Measurements from ENCODE around the gene ZBTB25.
A peak's percentile ranks its signal among the peaks of the same experiment; 100 is the strongest.

The ZBTB25 gene

GRCh38 chr14:64474698-64475097, 28.9 kb downstream of the ZBTB25 start:
- no peak for DNase-seq

GRCh38 chr14:64474041-64474440, 29.6 kb downstream of the ZBTB25 start:
- DNase-seq = no peak

DNA sequence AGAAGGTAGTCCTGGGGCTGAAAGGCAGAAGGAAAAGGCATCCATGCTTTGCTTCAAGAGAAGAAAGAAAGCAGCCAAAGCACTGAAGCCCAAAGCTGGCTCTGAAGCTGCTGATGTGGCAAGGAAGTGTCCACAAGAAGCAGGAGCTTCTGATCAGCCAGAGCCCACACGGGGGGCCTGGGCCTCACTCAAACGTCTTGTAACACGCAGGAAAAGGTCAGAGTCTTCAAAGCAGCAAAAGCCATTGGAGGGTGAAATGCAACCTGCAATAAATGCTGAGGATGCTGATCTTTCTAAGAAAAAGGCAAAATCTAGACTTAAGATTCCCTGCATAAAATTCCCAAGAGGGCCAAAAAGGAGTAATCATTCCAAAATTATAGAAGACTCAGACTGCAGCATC, 35.2 kb downstream of the ZBTB25 start:
- no peak for DNase-seq

- no peak for DNase-seq
These were observed 36.1 kb downstream of the ZBTB25 start for GRCh38 chr14:64467566-64467965.

DNA sequence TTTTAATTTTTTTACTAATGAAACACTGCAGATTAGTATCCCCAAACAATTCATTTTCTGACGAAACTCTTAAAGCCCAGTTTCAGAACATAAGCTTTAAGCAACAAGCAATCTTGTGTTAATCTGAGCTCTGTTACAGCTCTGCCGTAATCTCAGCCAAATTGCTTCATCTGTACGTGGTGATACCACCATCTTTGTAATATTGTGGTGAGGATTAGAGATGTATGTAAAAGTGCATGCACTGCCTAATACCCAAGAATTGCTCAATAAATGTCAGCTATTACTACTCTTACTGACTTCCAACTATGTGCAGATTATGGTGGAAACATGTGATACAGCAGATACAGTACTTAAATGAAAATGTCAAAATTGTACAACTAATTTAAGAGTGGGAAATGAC, 36.5 kb downstream of the ZBTB25 start:
- DNase-seq = no peak

DNA sequence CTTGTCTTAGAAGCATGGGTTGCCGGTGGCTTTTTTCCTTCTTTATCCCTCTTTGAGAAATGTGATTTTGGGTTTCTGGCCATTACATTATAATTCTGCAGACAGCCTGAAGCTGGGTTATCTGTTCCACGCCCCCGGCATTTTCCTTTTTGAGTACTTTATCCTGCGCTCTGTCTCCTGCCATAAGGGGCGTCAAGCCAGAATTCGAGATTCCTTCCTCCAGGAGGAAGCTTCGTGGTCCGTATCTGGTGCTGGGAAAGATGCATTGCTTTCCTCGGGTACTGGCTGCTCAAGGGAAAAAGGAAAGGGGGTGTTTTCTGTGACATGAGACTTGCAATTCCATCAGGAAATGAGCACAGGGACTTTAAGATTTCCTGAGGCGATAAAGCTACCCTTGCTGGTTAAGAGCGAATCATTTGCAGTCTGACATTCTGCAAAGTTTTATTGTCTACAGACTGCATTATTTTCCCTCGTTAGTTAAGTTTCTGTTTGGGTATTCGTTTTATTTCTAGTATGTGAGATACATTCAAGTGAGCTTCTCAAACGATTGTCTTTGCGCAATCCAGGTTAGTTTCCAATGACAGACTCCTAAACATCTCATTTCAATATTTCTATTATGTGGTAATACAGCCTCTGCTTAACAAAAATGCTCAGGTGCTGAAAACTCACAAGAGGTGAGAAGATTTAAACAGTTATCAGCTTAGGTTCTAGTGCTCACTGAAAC, 37.6 kb downstream of the ZBTB25 start:
- no peak for DNase-seq

DNA sequence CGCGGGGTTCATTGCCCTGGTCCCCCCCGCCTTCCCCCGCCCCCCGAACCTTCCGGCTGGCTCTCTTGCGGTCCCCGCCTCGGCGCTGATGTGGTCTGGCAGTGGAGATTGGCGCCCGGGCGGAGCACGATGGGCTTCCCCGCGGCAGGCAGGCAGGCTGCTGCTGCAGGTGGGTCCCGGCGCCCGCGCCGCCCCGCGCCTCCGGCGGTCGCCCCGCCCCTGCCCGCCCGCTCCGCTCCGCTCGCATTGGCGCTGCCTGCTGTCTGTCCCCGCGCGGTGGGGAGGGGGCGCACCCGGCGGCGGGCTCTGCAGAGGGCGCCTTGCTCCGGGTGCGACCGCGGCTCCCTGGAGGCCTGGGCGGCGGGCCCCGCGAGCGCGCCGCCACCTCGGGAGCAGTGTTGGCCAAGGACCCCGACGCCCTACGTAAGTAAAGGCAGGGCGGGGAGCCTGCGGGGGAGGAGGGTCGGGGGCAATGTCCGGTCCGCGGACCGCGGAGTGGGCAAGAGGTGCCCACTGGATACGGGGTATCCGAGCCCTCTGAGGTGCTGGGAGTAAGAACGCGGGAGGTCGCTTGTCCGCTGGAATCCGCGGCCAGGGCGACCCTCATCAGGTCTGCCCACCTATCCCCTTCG, 38.3 kb downstream of the ZBTB25 start, which contains the start of gene AKAP5:
AKAP5 (plus strand) TSS at position 309 of the 632 bp plus-strand sequence. CDS start 2,896 bp downstream, outside the sequence.
- DNase-seq = peak; percentile 71

DNA sequence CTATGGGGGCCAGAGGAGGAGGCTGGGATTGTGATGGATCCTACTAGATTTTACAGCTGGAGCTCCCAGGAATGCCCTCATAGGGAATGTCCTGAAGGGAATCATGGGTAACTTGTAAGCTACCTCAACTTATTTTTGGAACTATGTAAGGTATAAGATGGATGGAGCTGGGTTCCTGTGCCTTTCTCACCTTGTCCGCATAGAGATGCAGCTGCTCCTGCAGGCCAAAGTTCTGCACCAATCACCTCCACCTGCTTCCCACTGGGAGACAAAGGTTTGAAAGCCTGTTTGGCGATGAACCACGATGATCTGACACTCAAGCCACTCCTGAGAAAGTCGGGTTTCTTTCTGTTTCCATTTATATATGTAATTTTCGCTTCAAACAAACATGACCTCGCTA, 39.0 kb downstream of the ZBTB25 start:
- DNase-seq = no peak

- no peak for DNase-seq
These were observed 39.8 kb downstream of the ZBTB25 start for GRCh38 chr14:64463873-64464272.

DNA sequence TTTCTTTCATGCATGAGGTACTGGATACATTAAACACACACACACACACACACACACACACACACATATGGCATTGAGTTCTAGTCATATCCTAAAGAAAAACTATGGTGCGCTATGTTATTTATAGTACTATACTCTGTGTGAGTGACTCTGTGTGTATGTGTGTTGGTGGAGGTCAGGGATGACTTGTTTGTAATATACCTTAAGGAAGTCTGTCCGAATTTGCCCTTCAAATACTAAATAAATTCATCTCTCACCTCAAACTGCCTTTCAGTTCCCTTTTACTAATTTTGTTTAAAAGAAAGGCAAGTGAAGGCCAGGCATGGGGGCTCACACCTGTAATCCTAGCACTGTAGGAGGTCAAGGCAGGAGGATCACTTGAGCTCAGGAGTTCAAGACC, 40.4 kb downstream of the ZBTB25 start:
- DNase-seq = no peak

- DNase-seq = no peak
These were observed 42.4 kb downstream of the ZBTB25 start for GRCh38 chr14:64461221-64461620.

DNA sequence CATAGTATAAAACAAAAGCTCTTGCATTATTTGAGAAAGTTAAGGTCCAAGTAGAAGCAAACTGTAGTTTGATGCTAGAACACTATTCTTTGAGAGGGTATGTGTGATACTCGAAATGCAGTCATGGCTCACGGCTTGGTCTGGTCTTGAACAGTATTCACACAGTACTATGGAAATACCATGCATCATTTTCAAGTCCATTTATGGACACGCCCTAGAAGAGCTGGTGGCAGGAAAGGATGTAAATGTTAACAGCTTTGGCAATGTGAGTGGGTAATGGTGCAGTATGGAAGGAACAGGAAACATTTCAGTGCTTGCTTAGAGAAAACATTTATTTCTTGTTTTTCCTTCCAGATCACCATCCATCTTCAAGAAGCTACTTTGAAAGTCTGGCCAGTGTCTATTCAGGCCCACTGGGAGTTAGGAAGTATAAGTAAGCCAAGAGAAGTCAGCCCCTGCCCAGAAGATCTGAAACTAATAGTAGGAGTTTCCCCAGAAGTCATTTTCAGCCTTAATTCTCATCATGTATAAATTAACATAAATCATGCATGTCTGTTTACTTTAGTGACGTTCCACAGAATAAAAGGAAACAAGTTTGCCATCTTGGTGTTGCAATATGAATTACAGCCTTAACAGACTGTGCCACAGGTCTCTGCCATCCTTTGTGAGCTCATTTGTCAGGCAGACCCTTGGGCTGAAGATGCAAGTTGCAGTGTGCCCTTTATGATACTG, 44.1 kb downstream of the ZBTB25 start:
- DNase-seq = no peak

DNA sequence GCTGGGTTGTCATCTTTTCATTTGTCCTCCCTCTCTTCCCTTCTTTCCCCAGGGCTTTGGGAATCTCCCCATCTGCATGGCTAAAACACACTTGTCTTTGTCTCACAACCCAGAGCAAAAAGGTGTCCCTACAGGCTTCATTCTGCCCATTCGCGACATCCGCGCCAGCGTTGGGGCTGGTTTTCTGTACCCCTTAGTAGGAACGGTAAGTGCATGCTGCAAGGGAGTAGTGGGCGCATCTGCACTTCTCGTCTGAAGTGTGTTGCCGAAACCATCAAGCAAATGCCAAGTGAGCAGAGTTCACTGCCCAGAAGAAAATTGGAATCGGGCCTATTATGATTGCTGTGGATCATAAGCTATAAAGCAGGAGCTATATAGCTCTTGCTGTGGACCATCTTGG, 49.0 kb downstream of the ZBTB25 start:
- DNase-seq = no peak

GRCh38 chr14:64450255-64450654, 53.4 kb downstream of the ZBTB25 start:
- peak; percentile 33 for DNase-seq

- no peak for DNase-seq
These were observed 55.6 kb downstream of the ZBTB25 start for GRCh38 chr14:64447876-64448670.

DNA sequence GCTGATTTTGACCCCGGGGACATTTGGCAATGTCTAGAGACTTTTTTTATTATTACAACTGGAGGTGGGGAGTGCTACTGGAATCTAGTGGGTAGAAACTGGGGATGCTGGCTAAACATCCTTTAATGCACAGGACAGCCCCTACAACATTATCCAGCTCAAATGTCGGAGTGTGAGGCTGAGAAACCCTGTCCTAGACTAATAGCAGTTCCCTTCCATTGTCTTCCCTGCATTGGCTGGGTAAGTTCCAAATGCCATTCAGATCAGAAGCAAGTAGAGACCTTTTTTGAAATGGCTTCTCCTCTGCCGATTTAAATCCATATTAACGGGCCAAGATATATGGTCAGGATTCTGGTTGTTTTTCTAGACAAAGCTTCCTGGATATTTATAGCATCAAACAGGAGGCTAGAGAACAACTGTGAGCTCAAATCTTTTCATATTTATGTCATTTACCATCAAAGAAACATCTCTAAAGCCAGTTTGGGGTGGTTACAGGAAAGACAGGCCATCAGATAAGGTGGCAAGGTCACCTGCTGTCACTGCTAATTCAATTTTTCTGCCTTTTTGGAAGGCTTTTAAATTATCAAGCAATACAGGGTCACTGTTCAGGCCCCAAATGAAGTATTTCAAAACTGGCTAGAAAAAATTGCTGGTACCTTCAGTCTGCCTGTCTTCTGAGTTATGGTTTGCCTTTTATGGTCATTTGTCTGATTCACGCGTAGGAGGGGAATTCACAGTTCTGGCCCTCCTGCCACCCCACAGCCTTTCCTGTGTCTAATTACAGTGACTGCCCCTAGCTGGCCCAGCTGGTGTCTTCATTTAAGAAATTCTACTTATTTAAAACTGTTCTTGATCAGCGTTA, 58.4 kb downstream of the ZBTB25 start:
- DNase-seq = peak; percentile 48

DNA sequence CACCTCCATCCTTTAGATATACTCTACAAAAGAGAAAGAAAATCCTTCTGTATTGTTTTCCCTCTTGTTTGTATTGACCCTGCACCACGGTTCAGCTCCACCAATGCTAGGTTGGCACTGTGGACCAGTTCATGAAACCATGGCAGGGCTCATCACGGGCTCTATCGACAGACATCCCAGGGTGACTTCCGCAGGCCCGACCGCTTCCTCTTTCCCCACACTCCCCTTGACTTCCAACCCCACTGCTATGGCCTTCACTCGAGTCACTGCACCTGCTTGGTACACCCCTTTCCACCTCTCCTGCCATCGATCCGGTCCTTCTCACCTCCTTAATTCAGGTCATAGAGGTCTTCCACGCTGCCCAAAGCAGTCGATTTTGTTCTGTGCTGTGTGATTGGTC, 59.5 kb downstream of the ZBTB25 start:
- DNase-seq = no peak

GRCh38 chr14:64442300-64442988, 61.2 kb downstream of the ZBTB25 start:
- no peak for DNase-seq

GRCh38 chr14:64440494-64440893, 63.1 kb downstream of the ZBTB25 start:
- DNase-seq = no peak

GRCh38 chr14:64439141-64439540, 64.5 kb downstream of the ZBTB25 start:
- DNase-seq = no peak

- no peak for DNase-seq
These were observed 65.3 kb downstream of the ZBTB25 start for GRCh38 chr14:64438181-64438841.
